Measurements from ENCODE around the gene YY1. TPM values are rescaled to one million over a fixed set of nuclear protein-coding genes. Genes with fewer than 3 reads are reported as not detected.
A peak's percentile ranks its signal among the peaks of the same experiment; 100 is the strongest.

YY1 gene
- total RNA-seq, 2 donors from 2014 or later = 44.4 to 60.7 TPM

DNA sequence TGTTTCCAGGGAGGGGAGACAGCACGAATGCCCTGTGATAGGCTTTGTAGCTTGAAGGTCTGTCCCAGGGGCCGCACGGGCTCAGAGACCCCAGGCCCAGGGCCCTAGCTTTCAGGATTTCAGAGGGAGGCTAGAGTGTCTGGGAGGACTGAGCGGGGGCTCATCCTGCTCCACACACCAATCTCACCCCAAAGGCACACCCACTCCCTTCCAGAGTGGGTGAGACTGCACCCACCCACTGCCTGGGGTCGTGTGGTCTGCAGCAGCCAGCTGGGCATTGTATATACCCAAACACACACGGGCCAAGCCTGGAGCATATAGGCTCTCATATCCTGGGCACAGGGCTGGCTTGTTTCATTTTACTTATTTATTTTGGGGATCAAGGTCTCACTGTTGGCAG, 78.4 kb downstream of the YY1 start:
- H3K27ac ChIP-seq = no peak overlapping the region
- TF ChIP-seq, protein P1, sequence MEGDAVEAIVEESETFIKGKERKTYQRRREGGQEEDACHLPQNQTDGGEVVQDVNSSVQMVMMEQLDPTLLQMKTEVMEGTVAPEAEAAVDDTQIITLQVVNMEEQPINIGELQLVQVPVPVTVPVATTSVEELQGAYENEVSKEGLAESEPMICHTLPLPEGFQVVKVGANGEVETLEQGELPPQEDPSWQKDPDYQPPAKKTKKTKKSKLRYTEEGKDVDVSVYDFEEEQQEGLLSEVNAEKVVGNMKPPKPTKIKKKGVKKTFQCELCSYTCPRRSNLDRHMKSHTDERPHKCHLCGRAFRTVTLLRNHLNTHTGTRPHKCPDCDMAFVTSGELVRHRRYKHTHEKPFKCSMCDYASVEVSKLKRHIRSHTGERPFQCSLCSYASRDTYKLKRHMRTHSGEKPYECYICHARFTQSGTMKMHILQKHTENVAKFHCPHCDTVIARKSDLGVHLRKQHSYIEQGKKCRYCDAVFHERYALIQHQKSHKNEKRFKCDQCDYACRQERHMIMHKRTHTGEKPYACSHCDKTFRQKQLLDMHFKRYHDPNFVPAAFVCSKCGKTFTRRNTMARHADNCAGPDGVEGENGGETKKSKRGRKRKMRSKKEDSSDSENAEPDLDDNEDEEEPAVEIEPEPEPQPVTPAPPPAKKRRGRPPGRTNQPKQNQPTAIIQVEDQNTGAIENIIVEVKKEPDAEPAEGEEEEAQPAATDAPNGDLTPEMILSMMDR (IDR thresholded peaks at IDR 0.05) = no peak
- no peak for TF ChIP-seq POLR2AphosphoS5 (IDR thresholded peaks at IDR 0.05)
- TF ChIP-seq POLR2A (IDR thresholded peaks at IDR 0.05) = no peak
- H3K4me3 ChIP-seq = no peak overlapping the region
- no peaks in the 10 kb centered on the region for H3K36me3 ChIP-seq
- no peaks in the 10 kb centered on the region for H3K4me1 ChIP-seq (replicated peaks)
- intact Hi-C loops (cut with DNase I) = no loop called here
- WGBS = 77% methylated on average over 5 of the region's 6 CpGs
- H3K9me3 ChIP-seq = no peaks in the 10 kb centered on the region
- no peak for DNase-seq (ENCODE audit: low spot score)
- H3K27me3 ChIP-seq (replicated peaks; ENCODE audit: insufficient read depth) = no peaks in the 10 kb centered on the region

DNA sequence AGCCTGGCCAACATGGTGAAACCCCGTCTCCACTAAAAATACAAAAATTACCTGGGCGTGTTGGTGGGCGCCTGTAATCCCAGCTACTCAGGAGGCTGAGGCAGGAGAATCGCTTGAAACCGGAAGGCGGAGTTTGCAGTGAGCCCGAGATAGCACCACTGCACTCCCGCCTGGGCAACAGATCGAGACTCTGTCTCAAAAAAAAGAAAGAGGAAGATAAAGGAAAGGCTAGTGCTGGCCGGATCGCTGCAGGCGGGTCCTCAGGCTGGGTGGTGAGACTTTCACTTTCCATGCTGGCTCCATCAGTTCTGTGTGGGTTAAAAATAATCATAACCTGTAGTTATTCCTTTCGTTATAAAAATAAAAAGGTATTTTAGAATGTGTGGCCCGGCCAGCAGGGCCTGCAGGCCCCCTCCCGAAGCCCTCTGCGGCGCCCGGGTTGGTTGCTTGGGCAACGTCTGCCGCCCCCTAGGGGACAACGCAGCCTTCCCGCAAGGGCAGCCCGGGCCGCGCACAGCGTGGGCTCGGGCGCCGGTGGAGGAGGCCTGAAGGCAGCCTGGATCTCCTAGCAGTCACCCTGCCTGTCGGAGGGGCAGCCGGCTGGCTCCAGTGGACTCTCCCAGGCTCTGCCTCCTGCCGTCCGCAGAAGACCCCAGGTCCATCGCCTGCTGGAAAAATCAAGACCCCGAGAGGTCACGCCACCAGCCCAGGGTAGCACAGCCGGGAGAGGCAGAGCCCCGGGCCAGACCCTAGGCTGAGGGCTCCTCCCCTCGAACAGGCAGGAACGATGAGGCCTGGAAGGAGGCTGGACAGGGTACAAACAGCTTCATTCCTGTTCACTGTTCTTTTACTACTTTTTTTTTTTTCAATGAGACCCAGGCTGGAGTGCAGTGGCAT, 79.2 kb downstream of the YY1 start:
- WGBS = 32% methylated on average over 40 of the region's 40 CpGs
- Histone ChIP-seq H3K4me3 (peak overlapping the region in 1 of 2 donors; percentile 12), H3K27ac (peak overlapping the region; percentile 9 to 22), H3K27me3 (replicated peaks; ENCODE audit: insufficient read depth) (no peaks in the 10 kb centered on the region), H3K4me1 (replicated peaks) (no peaks in the 10 kb centered on the region), H3K36me3 (no peaks in the 10 kb centered on the region), H3K9me3 (no peaks in the 10 kb centered on the region)
- DNase-seq (ENCODE audit: low spot score) = peak; percentile 49
- intact Hi-C loops (cut with DNase I) = no loop called here
- TF ChIP-seq, protein P1 (IDR thresholded peaks at IDR 0.05) = peak in 3 of 4 experiments; percentile 72 to 85 (median 73)
- peak; percentile 42 for TF ChIP-seq POLR2AphosphoS5 (IDR thresholded peaks at IDR 0.05)
- no peak for TF ChIP-seq POLR2A (IDR thresholded peaks at IDR 0.05)

DNA sequence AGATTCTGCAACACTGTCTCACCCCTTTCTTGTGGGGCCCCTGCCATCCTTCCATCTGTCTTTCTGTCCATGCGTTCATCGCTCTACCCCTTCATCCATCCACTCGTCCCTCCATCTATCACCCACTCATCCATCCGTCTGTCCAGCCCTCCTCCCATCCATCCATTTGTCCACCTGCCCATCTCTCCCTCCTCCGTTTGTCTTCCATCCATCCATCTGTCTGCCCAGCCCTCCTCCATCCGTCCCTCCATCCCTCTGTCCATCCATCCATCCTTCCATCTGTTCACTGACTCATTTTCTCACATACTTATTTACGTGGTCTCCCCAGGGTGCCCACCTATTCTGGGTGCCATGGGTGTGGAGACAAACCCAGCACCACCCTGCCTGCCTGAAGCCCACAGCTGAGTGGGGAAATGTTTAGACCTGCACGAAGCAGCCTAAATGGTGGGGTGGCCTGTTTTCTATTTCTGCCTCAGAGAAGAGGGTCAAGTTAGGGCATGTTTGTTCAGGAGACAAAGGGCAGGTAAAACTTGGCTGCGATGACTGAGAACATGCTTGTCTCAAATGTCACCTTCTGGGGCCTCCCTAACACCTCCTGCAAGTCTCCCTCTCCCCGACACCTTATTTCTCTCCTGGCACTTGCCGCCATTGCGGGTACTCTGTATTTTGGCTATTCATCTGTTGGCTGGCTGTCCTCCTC, 81.4 kb downstream of the YY1 start:
- no peak for DNase-seq (ENCODE audit: low spot score)
- intact Hi-C loops (cut with DNase I) = no loop called here
- H3K4me3 ChIP-seq = no peak overlapping the region
- no peak overlapping the region for H3K27ac ChIP-seq
- H3K36me3 ChIP-seq = no peaks in the 10 kb centered on the region
- no peak for TF ChIP-seq POLR2AphosphoS5 (IDR thresholded peaks at IDR 0.05)
- TF ChIP-seq, protein P1 (IDR thresholded peaks at IDR 0.05) = no peak
- TF ChIP-seq POLR2A (IDR thresholded peaks at IDR 0.05) = no peak
- H3K4me1 ChIP-seq (replicated peaks) = no peaks in the 10 kb centered on the region
- no peaks in the 10 kb centered on the region for H3K9me3 ChIP-seq
- 79% methylated on average over 12 of the region's 12 CpGs for WGBS
- no peaks in the 10 kb centered on the region for H3K27me3 ChIP-seq (replicated peaks; ENCODE audit: insufficient read depth)

DNA sequence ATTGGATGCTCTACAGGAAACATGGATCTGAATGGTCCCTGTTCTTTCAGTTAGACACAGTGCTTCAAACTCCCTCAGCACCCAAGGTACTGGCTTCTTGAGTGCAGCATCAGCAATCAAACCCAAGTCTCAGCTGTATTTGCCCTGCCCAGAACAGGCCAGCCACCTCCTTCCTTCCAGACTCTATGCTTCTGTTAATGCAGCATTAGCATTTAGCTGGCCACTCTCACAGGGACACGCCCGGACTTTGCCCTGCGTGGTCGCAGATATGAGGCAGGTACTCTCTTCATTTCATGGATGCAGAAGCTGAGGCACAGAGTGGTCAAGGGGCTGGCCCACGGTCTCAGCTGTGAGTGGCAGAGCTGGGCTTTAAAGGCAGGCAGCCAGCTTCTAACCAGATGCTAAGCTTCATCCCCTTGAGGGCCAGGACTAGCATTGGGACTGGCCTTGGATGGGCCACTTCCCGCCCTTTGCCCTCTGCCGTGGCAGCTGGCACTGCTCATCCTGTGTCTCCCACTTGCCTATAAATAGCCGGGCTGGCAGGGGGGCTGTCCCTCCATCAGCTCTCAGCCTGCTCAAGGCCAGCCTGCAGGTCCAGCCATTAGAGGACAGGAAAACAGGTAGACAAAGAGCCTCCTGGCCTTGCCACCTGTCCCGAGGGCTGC, 82.7 kb downstream of the YY1 start:
- no peak for DNase-seq (ENCODE audit: low spot score)
- 71% methylated on average over 9 of the region's 9 CpGs for WGBS
- intact Hi-C loops (cut with DNase I) = no loop called here
- Histone ChIP-seq H3K9me3 (no peaks in the 10 kb centered on the region), H3K36me3 (no peaks in the 10 kb centered on the region), H3K4me1 (replicated peaks) (no peaks in the 10 kb centered on the region), H3K27me3 (replicated peaks; ENCODE audit: insufficient read depth) (no peaks in the 10 kb centered on the region), H3K27ac (no peak overlapping the region), H3K4me3 (no peak overlapping the region)
- TF ChIP-seq POLR2A (IDR thresholded peaks at IDR 0.05) = no peak
- TF ChIP-seq, protein P1 (IDR thresholded peaks at IDR 0.05) = no peak
- no peak for TF ChIP-seq POLR2AphosphoS5 (IDR thresholded peaks at IDR 0.05)
